NCI-H1694 treated with DMSO at 0.1 percent for 48 hours (cell line): ENCODE measurements around the gene ACAA2.

Experiments
- DNase-seq: peaks from one replicate; lab custom pipeline; 2025; lab: John Stamatoyannopoulos, UW

The ACAA2 gene

GRCh38 chr18:49767111-49768050 lies 46.0 kb downstream of the ACAA2 start:
- no peak for DNase-seq

- no peak for DNase-seq
These were observed 46.7 kb downstream of the ACAA2 start for GRCh38 chr18:49766646-49767045.

- no peak for DNase-seq
These were observed 49.3 kb downstream of the ACAA2 start for GRCh38 chr18:49764032-49764431.

GRCh38 chr18:49763590-49763989 lies 49.7 kb downstream of the ACAA2 start:
- no peak for DNase-seq

- no peak for DNase-seq
These were observed 50.9 kb downstream of the ACAA2 start for GRCh38 chr18:49762191-49763077.

- no peak for DNase-seq
These were observed 51.6 kb downstream of the ACAA2 start for GRCh38 chr18:49761771-49762170.

- no peak for DNase-seq
These were observed 55.1 kb downstream of the ACAA2 start for GRCh38 chr18:49758263-49758610.

- DNase-seq, result no peak
These were observed 55.6 kb downstream of the ACAA2 start for GRCh38 chr18:49757513-49758262.

- DNase-seq, result no peak
These were observed 56.5 kb downstream of the ACAA2 start for GRCh38 chr18:49756671-49757362.

- no peak for DNase-seq
These were observed 57.2 kb downstream of the ACAA2 start for GRCh38 chr18:49756135-49756534.

- no peak for DNase-seq
These were observed 57.8 kb downstream of the ACAA2 start for GRCh38 chr18:49755489-49755888.

- DNase-seq, result no peak
These were observed 58.5 kb downstream of the ACAA2 start for GRCh38 chr18:49754866-49755265.

- DNase-seq, result no peak
These were observed 59.7 kb downstream of the ACAA2 start for GRCh38 chr18:49753643-49754042.

- no peak for DNase-seq
These were observed 61.3 kb downstream of the ACAA2 start for GRCh38 chr18:49752095-49752457.

GRCh38 chr18:49751427-49752094 lies 61.8 kb downstream of the ACAA2 start:
- DNase-seq, result no peak

- no peak for DNase-seq
These were observed 63.8 kb downstream of the ACAA2 start for GRCh38 chr18:49749563-49749962.

GRCh38 chr18:49747876-49748275 lies 65.5 kb downstream of the ACAA2 start:
- DNase-seq, result no peak

- no peak for DNase-seq
These were observed 68.0 kb downstream of the ACAA2 start for GRCh38 chr18:49745045-49746014.

- DNase-seq, result no peak
These were observed 68.8 kb downstream of the ACAA2 start for GRCh38 chr18:49744376-49745008.
